ENCODE results near the gene DOCK6.

DOCK6 gene

GRCh38 chr19:11296264-11296663, 33.9 kb upstream of the DOCK6 start:
- no peak overlapping the region for H3K4me3 ChIP-seq (ENCODE audit: low read depth, low read length)
- no peak overlapping the region for H3K27ac ChIP-seq
- no peaks in the 10 kb centered on the region for H3K27me3 ChIP-seq (replicated peaks)
- DNase-seq = no peak
- in situ Hi-C loops (cut with HindIII; ENCODE audit: low pct_ligation_motif_present, low sequenced_read_pairs) = no loop called here
- TF ChIP-seq, protein P1, sequence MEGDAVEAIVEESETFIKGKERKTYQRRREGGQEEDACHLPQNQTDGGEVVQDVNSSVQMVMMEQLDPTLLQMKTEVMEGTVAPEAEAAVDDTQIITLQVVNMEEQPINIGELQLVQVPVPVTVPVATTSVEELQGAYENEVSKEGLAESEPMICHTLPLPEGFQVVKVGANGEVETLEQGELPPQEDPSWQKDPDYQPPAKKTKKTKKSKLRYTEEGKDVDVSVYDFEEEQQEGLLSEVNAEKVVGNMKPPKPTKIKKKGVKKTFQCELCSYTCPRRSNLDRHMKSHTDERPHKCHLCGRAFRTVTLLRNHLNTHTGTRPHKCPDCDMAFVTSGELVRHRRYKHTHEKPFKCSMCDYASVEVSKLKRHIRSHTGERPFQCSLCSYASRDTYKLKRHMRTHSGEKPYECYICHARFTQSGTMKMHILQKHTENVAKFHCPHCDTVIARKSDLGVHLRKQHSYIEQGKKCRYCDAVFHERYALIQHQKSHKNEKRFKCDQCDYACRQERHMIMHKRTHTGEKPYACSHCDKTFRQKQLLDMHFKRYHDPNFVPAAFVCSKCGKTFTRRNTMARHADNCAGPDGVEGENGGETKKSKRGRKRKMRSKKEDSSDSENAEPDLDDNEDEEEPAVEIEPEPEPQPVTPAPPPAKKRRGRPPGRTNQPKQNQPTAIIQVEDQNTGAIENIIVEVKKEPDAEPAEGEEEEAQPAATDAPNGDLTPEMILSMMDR (IDR thresholded peaks at IDR 0.05; ENCODE audit: low read depth, low read length, missing control alignments) = no peak
- H3K36me3 ChIP-seq (replicated peaks) = no peaks in the 10 kb centered on the region

DNA sequence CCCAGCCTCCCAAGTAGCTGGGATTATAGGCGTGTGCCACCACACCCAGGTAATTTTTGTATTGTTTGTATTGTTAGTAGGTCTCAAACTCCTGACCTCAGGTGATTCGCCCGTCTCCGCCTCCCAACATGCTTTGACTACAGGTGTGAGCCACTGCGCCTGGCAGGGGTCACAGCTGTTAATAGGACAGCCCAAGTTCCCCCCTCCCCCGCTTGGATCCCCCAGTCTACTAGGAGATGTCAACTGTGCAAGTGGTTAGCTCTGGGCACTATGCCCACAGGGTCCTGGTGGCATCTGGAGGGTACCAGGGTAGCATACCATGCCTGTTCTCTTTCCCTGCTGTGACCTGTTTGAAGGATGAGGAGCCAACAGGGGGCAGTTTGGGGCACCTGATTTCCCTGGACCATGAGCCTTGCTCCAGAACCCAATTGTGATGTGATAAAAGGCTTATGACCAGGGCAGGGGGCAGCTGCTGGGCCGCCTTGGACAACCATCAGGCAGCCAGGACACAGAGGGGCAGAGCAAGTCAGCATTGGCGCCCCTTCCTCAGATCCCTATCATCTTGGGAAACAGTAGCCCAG, 33.4 kb upstream of the DOCK6 start, which contains the start of gene TSPAN16:
TSPAN16 (plus strand) TSS at position 496 of the 581 bp plus-strand sequence. CDS start 138 bp downstream, outside the sequence.
- no peaks in the 10 kb centered on the region for H3K27me3 ChIP-seq (replicated peaks)

DNA sequence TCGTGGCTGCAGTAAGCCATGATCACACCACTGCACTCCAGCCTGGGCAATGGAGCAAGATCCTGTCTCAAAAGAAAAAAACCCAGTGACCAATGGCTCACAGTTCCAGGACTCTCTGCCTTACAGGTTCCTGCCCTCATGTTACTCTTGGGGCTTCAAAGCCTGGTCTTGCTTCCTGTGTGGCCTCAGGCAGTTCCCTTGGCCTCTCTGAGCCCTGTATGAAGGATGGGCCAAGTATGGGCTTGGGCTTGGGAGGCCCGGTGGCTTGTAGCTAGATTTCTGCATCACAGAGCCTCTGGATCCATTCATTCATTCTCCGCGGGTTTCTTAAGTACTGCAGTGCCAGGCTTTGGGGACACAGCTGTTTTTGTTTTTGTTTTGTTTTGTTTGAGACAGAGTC, 32.9 kb upstream of the DOCK6 start:
- in situ Hi-C loops (cut with HindIII; ENCODE audit: low pct_ligation_motif_present, low sequenced_read_pairs) = no loop called here
- Histone ChIP-seq H3K27me3 (replicated peaks) (no peaks in the 10 kb centered on the region), H3K36me3 (replicated peaks) (no peaks in the 10 kb centered on the region), H3K27ac (no peak overlapping the region), H3K4me3 (ENCODE audit: low read depth, low read length) (no peak overlapping the region)
- TF ChIP-seq, protein P1 (IDR thresholded peaks at IDR 0.05; ENCODE audit: low read depth, low read length, missing control alignments) = no peak
- DNase-seq = no peak

More for the DNA sequence above, 33.4 kb upstream of the DOCK6 start, which contains the start of gene TSPAN16:
- TF ChIP-seq, protein P1 (IDR thresholded peaks at IDR 0.05; ENCODE audit: low read depth, low read length, missing control alignments) = peak; percentile 9
- DNase-seq = no peak
- Histone ChIP-seq H3K27ac (no peak within 1 kb of the TSS), H3K4me3 (ENCODE audit: low read depth, low read length) (no peak within 1 kb of the TSS), H3K36me3 (replicated peaks) (no peaks in the 10 kb centered on the region)
- in situ Hi-C loops (cut with HindIII; ENCODE audit: low pct_ligation_motif_present, low sequenced_read_pairs) = no loop called here

DNA sequence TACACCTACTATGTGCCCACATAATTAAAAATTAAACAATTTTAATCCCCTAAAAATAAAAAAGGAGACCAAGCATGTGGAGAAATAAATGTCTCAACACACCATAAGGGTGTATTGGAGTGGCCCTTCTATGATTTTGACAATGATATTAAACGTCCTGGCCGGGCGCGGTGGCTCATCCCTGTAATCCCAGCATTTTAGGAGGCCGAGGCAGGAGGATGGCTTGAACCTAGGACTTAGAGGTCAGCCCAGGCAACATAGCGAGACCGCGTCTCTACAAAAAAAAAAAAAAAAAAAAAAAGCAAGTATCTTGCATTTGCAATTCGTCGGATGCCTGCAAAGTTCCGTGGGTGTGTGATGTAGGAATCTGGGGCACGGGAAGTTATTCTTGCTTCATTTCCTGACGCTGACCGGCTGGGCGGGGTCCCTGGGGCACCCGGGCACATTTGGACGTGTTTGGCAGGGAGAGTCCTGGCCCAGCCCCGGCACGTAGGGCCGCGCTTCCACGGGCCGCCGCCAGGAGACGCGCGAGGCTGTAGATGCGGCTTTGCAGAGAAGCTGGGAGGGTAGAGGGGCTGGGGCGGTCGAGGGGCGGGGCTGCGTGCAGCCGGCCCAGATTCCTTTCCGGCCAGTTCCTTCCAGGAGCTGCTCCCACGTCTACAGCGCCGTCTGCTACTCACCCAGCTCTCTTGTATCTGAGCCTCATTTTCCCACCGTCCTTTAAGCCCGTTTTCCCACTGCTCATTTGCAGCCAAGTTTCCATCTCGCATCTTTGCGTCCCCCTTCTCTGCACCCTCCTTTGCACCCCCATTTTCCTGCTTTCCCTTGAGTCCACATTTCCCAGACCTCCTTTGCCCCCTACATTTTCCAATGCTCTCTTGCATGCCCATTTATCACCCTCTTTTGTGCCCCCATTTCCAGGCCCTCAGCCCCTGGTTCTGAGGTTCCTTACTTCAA, 31.4 kb upstream of the DOCK6 start:
- in situ Hi-C loops (cut with HindIII; ENCODE audit: low pct_ligation_motif_present, low sequenced_read_pairs) = no loop called here
- no peaks in the 10 kb centered on the region for H3K36me3 ChIP-seq (replicated peaks)
- H3K27me3 ChIP-seq (replicated peaks) = no peaks in the 10 kb centered on the region
- peak overlapping the region; percentile 35 for H3K4me3 ChIP-seq (ENCODE audit: low read depth, low read length)
- no peak overlapping the region for H3K27ac ChIP-seq
- peak; percentile 85 for DNase-seq
- TF ChIP-seq, protein P1 (IDR thresholded peaks at IDR 0.05; ENCODE audit: low read depth, low read length, missing control alignments) = peak; percentile 97

DNA sequence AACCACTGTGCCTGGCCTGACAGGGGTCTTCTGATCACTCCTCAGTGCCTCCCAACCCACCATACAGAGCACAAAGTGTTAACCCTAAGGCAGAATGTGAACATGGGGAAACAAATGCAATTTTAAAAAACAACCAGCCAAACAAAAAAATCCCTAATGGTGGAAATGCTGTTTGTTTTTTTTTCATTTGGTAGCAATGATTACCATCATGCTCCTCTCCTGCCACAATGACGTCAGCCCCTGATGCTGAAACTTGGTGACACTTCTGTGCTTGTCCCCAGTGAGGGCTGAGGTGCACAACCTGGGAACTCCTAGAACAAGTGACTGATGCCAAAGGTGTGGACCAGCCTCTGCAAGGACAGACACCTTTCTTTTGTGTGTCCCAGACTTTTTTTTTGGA, 29.7 kb upstream of the DOCK6 start:
- no peak for DNase-seq
- no peak overlapping the region for H3K27ac ChIP-seq
- no peak overlapping the region for H3K4me3 ChIP-seq (ENCODE audit: low read depth, low read length)
- TF ChIP-seq, protein P1 (IDR thresholded peaks at IDR 0.05; ENCODE audit: low read depth, low read length, missing control alignments) = no peak
- no peaks in the 10 kb centered on the region for H3K36me3 ChIP-seq (replicated peaks)
- no peaks in the 10 kb centered on the region for H3K27me3 ChIP-seq (replicated peaks)
- in situ Hi-C loops (cut with HindIII; ENCODE audit: low pct_ligation_motif_present, low sequenced_read_pairs) = no loop called here

All from brain microvascular endothelial cell (primary cell).